Measurements from ENCODE around the gene IQGAP2.

Gene IQGAP2

DNA sequence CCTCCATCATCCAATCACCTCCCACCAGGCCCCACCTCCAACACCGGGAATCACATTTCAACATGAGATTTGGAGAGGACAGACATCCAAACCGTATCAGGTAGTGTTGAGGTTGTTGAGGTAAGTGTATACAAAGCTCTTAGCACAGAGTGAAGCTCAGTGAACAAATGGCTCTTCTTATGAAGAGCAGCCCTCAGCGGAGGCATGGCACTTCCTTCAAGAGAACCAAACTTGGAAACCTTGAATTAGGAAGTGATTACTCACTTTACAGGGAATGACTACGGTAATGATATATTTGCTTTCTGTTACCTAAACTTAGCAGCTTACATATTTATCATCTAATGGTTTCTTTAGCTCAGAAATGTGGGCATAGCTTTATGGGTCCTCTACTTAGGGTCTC lies 92.8 kb downstream of the IQGAP2 start:
- Histone ChIP-seq H3K27me3 (no peaks in the 10 kb centered on the region), H3K9me3 (no peaks in the 10 kb centered on the region), H3K36me3 (no peaks in the 10 kb centered on the region), H3K4me1 (no peaks in the 10 kb centered on the region), H3K4me3 (ENCODE audit: low read depth, low read length) (no peak overlapping the region)
- TF ChIP-seq, protein P1, sequence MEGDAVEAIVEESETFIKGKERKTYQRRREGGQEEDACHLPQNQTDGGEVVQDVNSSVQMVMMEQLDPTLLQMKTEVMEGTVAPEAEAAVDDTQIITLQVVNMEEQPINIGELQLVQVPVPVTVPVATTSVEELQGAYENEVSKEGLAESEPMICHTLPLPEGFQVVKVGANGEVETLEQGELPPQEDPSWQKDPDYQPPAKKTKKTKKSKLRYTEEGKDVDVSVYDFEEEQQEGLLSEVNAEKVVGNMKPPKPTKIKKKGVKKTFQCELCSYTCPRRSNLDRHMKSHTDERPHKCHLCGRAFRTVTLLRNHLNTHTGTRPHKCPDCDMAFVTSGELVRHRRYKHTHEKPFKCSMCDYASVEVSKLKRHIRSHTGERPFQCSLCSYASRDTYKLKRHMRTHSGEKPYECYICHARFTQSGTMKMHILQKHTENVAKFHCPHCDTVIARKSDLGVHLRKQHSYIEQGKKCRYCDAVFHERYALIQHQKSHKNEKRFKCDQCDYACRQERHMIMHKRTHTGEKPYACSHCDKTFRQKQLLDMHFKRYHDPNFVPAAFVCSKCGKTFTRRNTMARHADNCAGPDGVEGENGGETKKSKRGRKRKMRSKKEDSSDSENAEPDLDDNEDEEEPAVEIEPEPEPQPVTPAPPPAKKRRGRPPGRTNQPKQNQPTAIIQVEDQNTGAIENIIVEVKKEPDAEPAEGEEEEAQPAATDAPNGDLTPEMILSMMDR (IDR thresholded peaks at IDR 0.05; ENCODE audit: low read depth, low read length), result no peak
- no peak for DNase-seq

DNA sequence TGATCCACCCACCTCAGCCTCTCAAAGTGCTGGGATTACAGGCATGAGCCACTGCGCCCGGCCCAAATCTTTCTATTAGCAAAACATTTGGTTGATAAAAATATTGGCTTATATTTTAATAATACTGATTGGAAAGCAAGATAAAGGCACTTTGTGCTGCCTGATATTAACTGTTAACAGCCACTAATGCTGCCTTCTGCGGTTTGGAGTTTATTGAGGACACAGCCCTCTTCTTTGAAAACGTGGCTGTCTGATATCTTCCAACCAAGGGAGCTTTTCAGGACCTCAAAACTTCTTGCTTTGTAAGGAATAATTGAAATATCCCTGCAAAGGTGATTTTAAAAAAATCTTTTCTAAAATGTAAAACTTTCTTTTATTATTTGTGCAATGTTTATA lies 94.0 kb downstream of the IQGAP2 start:
- Histone ChIP-seq H3K4me1 (no peaks in the 10 kb centered on the region), H3K36me3 (no peaks in the 10 kb centered on the region), H3K27me3 (no peaks in the 10 kb centered on the region), H3K9me3 (no peaks in the 10 kb centered on the region), H3K4me3 (ENCODE audit: low read depth, low read length) (no peak overlapping the region)
- DNase-seq, result no peak
- TF ChIP-seq, protein P1 (IDR thresholded peaks at IDR 0.05; ENCODE audit: low read depth, low read length), result no peak

DNA sequence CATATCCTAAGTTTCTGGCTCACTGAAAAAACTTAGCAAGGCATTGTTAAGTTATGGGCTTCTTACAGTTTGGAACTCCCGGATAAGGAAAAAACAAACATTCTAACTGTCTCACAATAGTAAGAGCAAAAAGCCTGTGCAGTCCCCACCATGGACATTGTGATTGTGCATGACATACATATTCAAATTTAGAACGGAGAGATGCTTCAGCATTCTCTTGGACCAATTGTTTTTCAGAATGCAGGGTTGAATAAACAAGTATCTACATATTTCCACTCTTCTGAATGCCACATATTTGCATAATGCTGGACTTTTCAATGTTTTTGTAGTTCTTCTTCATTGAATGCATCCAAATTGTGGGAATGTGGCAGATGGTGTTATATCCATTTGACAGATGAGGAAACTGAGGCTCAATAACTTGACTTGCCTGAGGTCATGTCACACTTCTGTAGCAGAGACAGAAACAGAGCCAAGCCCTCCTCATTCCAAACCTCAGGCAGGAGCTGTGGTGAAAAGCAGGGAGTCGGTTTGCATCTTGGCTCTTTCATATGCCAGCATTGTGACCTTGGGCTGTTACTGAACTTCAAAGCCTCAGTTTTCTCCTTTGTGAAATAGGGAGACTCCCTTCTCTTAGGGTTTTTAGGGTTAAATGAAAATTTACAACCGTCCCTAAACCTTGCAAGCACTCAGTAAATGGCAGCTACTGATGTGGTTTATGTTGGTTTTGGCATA lies 95.1 kb downstream of the IQGAP2 start:
- Histone ChIP-seq H3K36me3 (no peaks in the 10 kb centered on the region), H3K27me3 (no peaks in the 10 kb centered on the region), H3K4me3 (ENCODE audit: low read depth, low read length) (no peak overlapping the region), H3K4me1 (no peaks in the 10 kb centered on the region), H3K9me3 (no peaks in the 10 kb centered on the region)
- TF ChIP-seq, protein P1 (IDR thresholded peaks at IDR 0.05; ENCODE audit: low read depth, low read length), result no peak
- no peak for DNase-seq

DNA sequence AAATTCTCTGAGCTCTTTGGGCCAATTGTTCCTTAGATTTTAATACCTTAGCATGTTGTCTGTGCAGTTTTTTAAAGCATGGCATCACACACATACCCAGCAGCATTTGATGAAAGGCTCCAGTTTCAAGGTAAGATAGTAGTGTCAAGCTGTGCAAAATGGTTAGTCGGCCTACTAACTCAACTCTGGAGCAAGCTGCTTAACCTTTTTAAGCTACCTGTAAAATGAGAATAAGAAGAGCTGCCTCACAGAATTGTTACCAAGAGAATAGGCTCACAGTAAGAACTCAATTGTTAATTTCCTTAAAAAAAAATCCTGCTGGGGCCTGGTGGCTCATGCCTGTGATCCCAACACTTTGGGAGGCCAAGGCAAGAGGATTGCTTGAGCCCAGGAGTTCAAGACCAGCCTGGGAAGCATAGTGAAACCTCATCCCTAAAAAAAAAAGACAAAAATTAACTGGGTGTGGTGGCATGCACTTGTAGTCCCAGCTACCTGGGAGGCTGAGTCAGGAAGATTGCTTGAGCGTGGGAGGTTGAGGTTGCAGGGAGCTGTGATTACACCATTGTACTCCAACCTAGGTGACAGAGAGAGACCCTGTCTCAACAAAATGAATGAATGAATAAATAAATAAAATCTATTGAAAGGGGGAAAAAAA lies 96.5 kb downstream of the IQGAP2 start:
- Histone ChIP-seq H3K9me3 (no peaks in the 10 kb centered on the region), H3K4me1 (no peaks in the 10 kb centered on the region), H3K36me3 (no peaks in the 10 kb centered on the region), H3K27me3 (no peaks in the 10 kb centered on the region), H3K4me3 (ENCODE audit: low read depth, low read length) (no peak overlapping the region)
- TF ChIP-seq, protein P1 (IDR thresholded peaks at IDR 0.05; ENCODE audit: low read depth, low read length), result no peak
- no peak for DNase-seq

DNA sequence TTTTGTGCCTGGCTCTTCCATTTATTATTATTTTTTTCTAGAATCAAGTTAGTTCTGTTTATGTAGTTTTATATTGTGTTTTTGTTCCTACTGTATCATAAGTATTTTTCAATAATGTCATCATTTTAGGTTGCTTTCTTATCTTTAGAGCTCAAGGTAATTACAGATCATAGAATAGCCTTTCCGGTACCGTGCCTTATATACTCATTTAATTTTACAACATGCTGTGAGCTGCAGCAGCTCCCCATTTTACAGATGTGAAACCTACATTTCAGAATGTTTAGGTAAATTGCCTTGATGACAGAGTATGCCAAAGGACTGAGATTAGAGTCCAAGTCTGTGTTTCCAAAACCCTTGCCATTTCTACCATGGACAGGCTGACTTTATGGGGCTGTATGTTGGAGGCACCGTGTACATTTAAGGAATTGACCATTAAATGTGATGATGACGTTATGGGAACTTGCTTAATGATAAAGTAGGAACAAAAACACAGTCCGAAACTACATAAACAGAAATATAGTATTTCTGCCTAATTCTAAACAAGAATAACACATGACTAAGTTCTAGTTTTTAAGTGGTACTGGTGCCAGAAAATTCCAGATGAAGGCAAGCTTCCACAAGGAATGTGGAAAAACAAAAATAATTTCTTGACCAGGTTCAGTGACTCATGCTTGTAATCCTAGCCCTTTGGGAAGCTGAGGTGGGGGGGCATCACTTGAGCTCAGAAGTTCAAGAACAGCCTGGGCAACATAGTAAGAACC lies 97.7 kb downstream of the IQGAP2 start:
- Histone ChIP-seq H3K9me3 (no peaks in the 10 kb centered on the region), H3K36me3 (no peaks in the 10 kb centered on the region), H3K27me3 (no peaks in the 10 kb centered on the region; the same call in 1 of the 2 replicates), H3K4me3 (ENCODE audit: low read depth, low read length) (no peak overlapping the region), H3K4me1 (no peaks in the 10 kb centered on the region)
- DNase-seq, result no peak
- TF ChIP-seq, protein P1 (IDR thresholded peaks at IDR 0.05; ENCODE audit: low read depth, low read length), result no peak
